Measurements from ENCODE around the gene GTF2F2. TPM values are rescaled to one million over a fixed set of nuclear protein-coding genes. Genes with fewer than 3 reads are reported as not detected.

GTF2F2 gene, protein sequence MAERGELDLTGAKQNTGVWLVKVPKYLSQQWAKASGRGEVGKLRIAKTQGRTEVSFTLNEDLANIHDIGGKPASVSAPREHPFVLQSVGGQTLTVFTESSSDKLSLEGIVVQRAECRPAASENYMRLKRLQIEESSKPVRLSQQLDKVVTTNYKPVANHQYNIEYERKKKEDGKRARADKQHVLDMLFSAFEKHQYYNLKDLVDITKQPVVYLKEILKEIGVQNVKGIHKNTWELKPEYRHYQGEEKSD
- total RNA-seq (2022): 28.1 and 30.8 TPM in 2 replicates
- percentile 80 among the genes with signal in this experiment for Bru-seq, nascent RNA
- BruChase-seq, experiment 1, labeled RNA remaining after a 2-hour chase: percentile 68 among the genes with signal in this experiment
- BruChase-seq, experiment 2, labeled RNA remaining after a 6-hour chase: percentile 71 among the genes with signal in this experiment
- long read RNA-seq, transcript GTF2F2-201 (8 exons, 2,239 nt): major isoform, 81 of 94 reads
- long read RNA-seq, partial matches to known transcripts: 6 of 94 reads
- long read RNA-seq, other reads (novel, unspliced or antisense): 7 of 94 reads

- H3K4me1 ChIP-seq: peaks cover 11% of the 10 kb centered on the region
- H3K36me3 Mint-ChIP-seq (ENCODE audit: insufficient read depth, unreplicated experiment): no peaks in the 10 kb centered on the region
- no peaks in the 10 kb centered on the region for H3K4me1 Mint-ChIP-seq (ENCODE audit: low read depth, unreplicated experiment)
- intact Hi-C loops (cut with micrococcal nuclease; ENCODE audit: unreplicated experiment): loop anchor here (1.0 kb wide), 1 partner anchor 73 kb away; no protein-coding TSS in a partner anchor
- POLR2A ChIA-PET: no interaction called here
- H3K9me3 ChIP-seq: no peaks in the 10 kb centered on the region
- no peak within 1 kb of the TSS for H3K27ac Mint-ChIP-seq (ENCODE audit: unreplicated experiment)
- H3K27me3 ChIP-seq (replicated peaks; ENCODE audit: control insufficient read depth, insufficient read depth, low read length): no peaks in the 10 kb centered on the region
- TSS peak; percentile 83 for BruUV-seq (replicated peaks)
- peak; percentile 92 to 94 for DNase-seq
- no peaks in the 10 kb centered on the region for H3K27me3 Mint-ChIP-seq (ENCODE audit: insufficient read depth, unreplicated experiment)
- H3K36me3 ChIP-seq (ENCODE audit: control insufficient read depth, insufficient read depth, low read length): no peaks in the 10 kb centered on the region; the same call in 1 of the 2 replicates
- CTCF ChIA-PET: interaction anchor here (0.6 to 0.9 kb wide), 2 partner anchors 73 to 181 kb away, joined by 3 to 4 read pairs; no protein-coding TSS in a partner anchor
- H3K4me3 ChIP-seq (ENCODE audit: low read depth, low read length): peak within 1 kb of the TSS; percentile 64
- H3K9me3 Mint-ChIP-seq (ENCODE audit: unreplicated experiment): no peaks in the 10 kb centered on the region
- H3K4me3 Mint-ChIP-seq (ENCODE audit: unreplicated experiment): no peak within 1 kb of the TSS
- TF ChIP-seq, protein P1, sequence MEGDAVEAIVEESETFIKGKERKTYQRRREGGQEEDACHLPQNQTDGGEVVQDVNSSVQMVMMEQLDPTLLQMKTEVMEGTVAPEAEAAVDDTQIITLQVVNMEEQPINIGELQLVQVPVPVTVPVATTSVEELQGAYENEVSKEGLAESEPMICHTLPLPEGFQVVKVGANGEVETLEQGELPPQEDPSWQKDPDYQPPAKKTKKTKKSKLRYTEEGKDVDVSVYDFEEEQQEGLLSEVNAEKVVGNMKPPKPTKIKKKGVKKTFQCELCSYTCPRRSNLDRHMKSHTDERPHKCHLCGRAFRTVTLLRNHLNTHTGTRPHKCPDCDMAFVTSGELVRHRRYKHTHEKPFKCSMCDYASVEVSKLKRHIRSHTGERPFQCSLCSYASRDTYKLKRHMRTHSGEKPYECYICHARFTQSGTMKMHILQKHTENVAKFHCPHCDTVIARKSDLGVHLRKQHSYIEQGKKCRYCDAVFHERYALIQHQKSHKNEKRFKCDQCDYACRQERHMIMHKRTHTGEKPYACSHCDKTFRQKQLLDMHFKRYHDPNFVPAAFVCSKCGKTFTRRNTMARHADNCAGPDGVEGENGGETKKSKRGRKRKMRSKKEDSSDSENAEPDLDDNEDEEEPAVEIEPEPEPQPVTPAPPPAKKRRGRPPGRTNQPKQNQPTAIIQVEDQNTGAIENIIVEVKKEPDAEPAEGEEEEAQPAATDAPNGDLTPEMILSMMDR (IDR thresholded peaks at IDR 0.05; ENCODE audit: insufficient read depth in 1 of 2, low read depth in 1 of 2, low read length in 1 of 2, severe bottlenecking in 1 of 2, unreplicated experiment in 1 of 2): no peak
Measured at GRCh38 chr13:45119991-45120864, at the start of gene GTF2F2. Gene GTF2F2 (plus strand): TSS chr13:45120510. CDS start chr13:45120656, 146 bp downstream.

- Histone ChIP-seq H3K36me3 (ENCODE audit: control insufficient read depth, insufficient read depth, low read length) (no peaks in the 10 kb centered on the region), H3K9me3 (no peaks in the 10 kb centered on the region), H3K4me3 (ENCODE audit: low read depth, low read length) (no peak overlapping the region), H3K27me3 (replicated peaks; ENCODE audit: control insufficient read depth, insufficient read depth, low read length) (no peaks in the 10 kb centered on the region), H3K4me1 (0 out of 2 replicates have a peak, but pooled peaks cover 4% of the 10 kb centered on the region)
- no peaks in the 10 kb centered on the region for H3K27me3 Mint-ChIP-seq (ENCODE audit: insufficient read depth, unreplicated experiment)
- H3K9me3 Mint-ChIP-seq (ENCODE audit: unreplicated experiment): no peaks in the 10 kb centered on the region
- BruUV-seq (replicated peaks): no TSS peak
- H3K4me3 Mint-ChIP-seq (ENCODE audit: unreplicated experiment): no peak overlapping the region
- H3K4me1 Mint-ChIP-seq (ENCODE audit: low read depth, unreplicated experiment): peaks cover 12% of the 10 kb centered on the region
- no peaks in the 10 kb centered on the region for H3K36me3 Mint-ChIP-seq (ENCODE audit: insufficient read depth, unreplicated experiment)
- POLR2A ChIA-PET: no interaction called here
- TF ChIP-seq, protein P1 (IDR thresholded peaks at IDR 0.05; ENCODE audit: insufficient read depth in 1 of 2, low read depth in 1 of 2, low read length in 1 of 2, severe bottlenecking in 1 of 2, unreplicated experiment in 1 of 2): no peak
- DNase-seq: no peak
- H3K27ac Mint-ChIP-seq (ENCODE audit: unreplicated experiment): no peak overlapping the region
- CTCF ChIA-PET: no interaction called here
- intact Hi-C loops (cut with micrococcal nuclease; ENCODE audit: unreplicated experiment): no loop called here
Measured at GRCh38 chr13:45073809-45074208, 46.5 kb upstream of the GTF2F2 start.

- POLR2A ChIA-PET: no interaction called here
- CTCF ChIA-PET: no interaction called here
- no TSS peak for BruUV-seq (replicated peaks)
- Mint-ChIP-seq H3K27me3 (ENCODE audit: insufficient read depth, unreplicated experiment) (no peaks in the 10 kb centered on the region), H3K36me3 (ENCODE audit: insufficient read depth, unreplicated experiment) (no peaks in the 10 kb centered on the region), H3K9me3 (ENCODE audit: unreplicated experiment) (no peaks in the 10 kb centered on the region), H3K4me1 (ENCODE audit: low read depth, unreplicated experiment) (peaks cover 12% of the 10 kb centered on the region), H3K27ac (ENCODE audit: unreplicated experiment) (no peak overlapping the region), H3K4me3 (ENCODE audit: unreplicated experiment) (no peak overlapping the region)
- no peak for DNase-seq
- H3K27me3 ChIP-seq (replicated peaks; ENCODE audit: control insufficient read depth, insufficient read depth, low read length): no peaks in the 10 kb centered on the region
- no peaks in the 10 kb centered on the region for H3K36me3 ChIP-seq (ENCODE audit: control insufficient read depth, insufficient read depth, low read length)
- TF ChIP-seq, protein P1 (IDR thresholded peaks at IDR 0.05; ENCODE audit: insufficient read depth in 1 of 2, low read depth in 1 of 2, low read length in 1 of 2, severe bottlenecking in 1 of 2, unreplicated experiment in 1 of 2): no peak
- intact Hi-C loops (cut with micrococcal nuclease; ENCODE audit: unreplicated experiment): no loop called here
- 0 out of 2 replicates have a peak, but pooled peaks cover 4% of the 10 kb centered on the region for H3K4me1 ChIP-seq
- H3K4me3 ChIP-seq (ENCODE audit: low read depth, low read length): no peak overlapping the region
- H3K9me3 ChIP-seq: no peaks in the 10 kb centered on the region
Measured at GRCh38 chr13:45074721-45075120, 45.6 kb upstream of the GTF2F2 start.

Data from Caco-2 (cell line).